GM08714 (cell line): ENCODE measurements around the gene GSN.

Experiments used
- H3K4me3 ChIP-seq: fragments of 200-500 bp; sonication (Bioruptor generic); 2 replicates; pipeline ENCODE4 v1.5.1; 2014; ENCODE audit warnings: mild to moderate bottlenecking, low read length, inconsistent platforms
- ZNF274 ChIP-seq: IDR thresholded peaks from 2 replicates; pipeline ENCODE4 v1.6.1; 2012; ENCODE audit warnings: mild to moderate bottlenecking, low read depth, low read length

GSN gene

DNA sequence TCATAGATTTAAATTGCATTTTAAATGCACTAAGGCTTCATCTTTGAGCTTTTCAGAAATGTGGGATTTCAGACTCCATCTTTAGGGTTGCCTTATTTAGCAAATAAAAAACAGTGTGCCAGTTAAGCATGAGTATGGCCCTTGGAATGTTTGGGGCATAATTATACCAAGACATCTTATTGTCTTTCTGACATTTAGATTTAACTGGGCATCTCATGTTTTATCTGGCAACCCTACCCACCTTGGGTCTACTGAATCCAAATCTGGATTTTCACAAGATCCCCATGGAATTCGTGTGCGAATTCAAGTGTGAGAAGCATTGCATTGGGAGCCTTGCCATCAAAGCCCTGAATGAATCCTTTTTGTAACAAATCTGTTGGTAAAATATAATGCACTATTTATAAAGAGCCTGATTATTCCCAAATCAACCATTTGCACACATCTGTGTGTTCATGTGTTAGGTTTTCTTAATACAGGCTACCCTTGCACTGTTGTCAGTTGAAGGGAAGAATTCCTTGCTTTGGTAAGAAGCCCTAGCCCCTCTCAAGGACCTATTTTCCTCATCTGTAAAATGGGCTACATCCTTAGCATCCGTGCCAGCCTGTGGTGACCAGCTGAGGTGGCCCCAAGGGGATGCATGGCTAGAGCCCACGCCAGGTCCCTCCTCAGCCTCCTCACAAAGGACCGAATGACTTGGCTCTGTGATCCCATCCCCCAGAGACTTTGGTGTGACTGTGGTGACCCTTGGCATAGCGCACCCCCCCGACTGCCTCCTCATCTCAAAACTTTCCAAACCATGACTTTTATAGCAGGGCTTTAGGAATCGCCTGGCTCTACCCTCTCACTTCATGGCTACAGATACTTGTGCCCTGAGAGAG lies 8.1 kb downstream of the GSN start:
- no peak overlapping the region for H3K4me3 ChIP-seq
- no peak for TF ChIP-seq ZNF274

DNA sequence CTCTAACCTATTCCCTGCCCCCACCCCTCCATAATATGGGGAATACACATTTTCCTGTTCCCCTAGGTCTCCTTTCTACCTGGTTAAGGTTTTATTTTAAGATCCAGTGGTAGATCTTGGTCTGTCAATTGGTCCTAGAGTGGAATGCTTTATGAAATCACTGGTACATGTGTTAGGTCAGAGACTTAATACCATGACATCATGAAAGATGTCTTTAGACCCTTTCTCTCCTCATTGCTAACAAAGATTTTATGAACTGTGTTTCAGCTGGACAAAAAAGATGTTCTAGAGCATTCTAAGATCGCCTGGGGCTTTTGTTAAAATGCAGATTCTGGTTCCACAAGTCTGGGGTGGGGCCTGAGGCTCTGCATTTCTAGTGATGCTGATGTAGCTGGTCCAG lies 9.1 kb downstream of the GSN start:
- H3K4me3 ChIP-seq, result no peak overlapping the region
- no peak for TF ChIP-seq ZNF274

DNA sequence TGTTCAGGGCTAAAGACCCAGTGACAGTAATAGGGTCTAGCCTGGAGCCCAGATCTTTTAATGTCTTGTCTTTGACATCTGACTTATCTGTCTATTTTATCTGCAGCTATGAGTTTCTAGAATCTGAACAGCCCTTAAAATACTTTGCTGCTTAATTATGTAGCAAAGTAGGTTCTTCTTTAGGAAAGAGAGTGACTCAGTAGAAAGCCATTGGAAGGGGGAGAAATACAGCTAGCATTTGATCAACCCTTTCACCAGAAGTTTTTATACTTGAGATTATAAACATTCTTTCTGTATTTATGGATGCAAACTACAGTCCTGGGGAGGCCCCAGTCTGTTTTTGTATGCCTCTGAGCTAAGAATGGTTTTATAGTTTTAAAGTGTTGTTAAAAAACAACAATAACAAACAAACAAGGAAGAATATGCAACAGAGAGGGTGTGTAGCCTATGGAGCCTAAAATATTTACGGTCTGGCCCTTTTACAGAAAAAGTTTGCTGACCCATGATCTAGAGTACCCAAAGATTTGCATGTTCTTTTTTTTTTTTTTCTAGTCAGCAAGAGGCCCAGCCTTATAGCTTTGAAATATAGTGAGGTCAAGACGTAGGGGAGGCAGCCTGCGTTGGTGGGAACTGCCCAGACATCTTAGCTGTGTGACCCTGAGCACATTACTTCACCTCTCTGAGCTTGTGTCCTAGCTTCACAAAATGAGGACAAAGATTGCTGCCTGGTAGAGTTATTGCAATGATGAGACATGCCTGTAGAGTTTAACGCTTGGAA lies 9.7 kb downstream of the GSN start:
- no peak for TF ChIP-seq ZNF274
- no peak overlapping the region for H3K4me3 ChIP-seq

DNA sequence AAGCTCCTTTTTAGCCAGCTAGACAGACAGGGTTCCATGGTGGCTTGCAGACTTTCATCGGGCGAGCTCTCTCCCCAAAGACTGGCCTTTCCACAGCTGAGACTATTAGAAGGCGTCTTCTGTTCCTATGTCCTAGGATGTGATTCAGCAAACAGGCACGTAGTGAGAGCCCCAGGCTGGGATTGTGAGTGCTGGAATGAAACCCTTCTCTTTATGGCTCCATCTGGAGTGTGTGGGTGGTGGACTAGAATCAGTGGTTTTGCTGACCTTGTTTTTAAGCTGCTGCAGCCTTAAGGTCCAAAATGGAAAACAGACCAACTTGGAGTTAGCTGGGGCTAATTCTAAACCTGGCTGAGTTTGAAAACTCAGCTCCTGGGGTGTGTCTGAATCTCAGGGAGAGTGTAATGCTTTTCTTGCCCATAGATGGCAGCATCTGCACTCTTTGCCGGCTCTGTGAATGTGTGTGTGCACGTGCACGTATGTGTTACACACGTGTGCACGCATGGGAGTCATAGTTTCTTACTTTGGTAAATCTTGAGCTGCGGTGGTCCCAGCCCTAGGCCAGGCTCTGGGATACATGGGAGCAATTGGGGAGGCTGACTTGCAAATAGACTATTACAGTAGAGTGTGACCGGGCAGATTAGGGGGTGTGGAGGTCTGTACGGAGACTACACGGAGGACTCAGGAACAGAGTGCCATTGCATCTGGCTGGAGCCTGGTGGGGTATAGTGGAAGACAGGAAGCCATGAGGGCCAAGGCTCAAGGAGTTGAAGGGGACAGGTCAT lies 10.7 kb downstream of the GSN start:
- no peak for TF ChIP-seq ZNF274

GRCh38 chr9:121279776-121280388 lies 11.9 kb downstream of the GSN start:
- H3K4me3 ChIP-seq, result no peak overlapping the region
- no peak for TF ChIP-seq ZNF274

More for the DNA sequence above, 10.7 kb downstream of the GSN start:
- H3K4me3 ChIP-seq, result no peak overlapping the region

GRCh38 chr9:121280715-121281613 lies 13.0 kb downstream of the GSN start:
- TF ChIP-seq ZNF274, result no peak
- no peak overlapping the region for H3K4me3 ChIP-seq

DNA sequence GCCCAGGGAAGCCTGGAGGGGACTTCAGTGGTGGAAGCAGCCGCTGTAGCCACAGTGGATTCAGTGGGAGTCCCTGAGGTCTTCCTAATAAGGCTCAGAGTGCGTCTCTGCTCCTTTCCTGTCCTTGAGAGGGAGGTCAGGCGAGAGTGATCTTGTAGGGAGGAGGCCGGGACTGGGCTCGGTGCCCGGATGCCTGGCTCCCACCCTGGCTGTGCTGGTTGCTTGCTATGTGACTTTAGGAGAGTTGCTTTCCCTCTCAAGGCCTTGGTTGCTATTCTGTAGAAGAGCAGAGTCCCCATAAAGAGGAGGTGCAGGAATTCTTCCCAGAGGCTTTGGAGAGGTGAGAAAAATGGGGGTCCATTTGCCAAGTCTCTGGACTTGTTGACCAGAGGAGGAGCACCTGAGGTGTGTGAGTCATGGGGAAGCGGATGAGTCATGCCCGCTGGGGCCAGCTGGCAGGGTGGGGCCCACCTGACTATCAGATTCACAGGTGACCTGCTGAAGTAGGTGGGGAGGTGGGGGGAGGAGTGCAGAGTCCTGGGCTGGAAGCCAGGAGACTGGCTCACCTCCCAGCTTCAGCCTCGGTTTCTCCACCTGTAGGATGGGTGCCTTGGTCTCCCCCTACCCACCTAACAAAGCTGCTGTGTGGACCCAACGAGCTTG lies 13.8 kb downstream of the GSN start:
- no peak overlapping the region for H3K4me3 ChIP-seq

DNA sequence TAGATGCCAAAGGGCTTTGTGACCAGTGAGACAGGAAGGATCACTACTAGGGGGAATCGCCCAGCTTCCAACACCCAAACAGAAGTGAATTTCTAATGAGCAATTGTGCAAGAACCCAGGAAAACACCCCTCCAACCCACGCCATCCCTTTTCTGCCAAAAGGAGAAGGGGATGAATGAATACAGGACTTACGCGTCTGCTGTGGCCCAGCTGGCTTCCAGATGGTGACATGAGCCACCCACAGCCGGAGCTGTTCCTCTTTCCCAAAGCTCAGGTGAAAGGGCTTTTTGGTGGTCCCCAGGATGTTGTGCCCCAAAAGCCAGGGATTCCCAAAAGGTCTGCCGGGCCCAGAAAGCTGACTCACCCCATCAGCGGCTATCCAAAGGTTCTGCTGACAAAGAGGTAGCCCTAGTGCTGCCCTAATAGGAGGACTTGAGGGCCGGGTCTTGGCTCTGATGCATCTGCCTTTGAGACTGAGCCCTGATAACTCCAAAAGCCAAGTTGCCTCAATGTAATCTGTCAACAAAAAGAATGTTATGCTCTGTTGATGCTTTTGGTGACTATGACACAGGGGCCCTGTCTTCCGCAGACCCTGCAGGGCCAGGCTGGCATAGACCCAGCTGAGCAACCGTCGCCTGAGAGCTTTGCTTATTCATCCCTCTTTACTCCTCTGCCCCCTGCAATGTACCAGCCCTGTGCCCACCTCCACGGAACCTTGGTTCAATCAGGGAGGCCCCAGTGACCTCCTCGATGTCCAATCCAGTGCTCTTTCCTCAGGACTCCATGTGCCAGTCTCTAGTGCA lies 14.5 kb downstream of the GSN start:
- no peak for TF ChIP-seq ZNF274
- H3K4me3 ChIP-seq, result no peak overlapping the region

More for the DNA sequence above, 13.8 kb downstream of the GSN start:
- no peak for TF ChIP-seq ZNF274

DNA sequence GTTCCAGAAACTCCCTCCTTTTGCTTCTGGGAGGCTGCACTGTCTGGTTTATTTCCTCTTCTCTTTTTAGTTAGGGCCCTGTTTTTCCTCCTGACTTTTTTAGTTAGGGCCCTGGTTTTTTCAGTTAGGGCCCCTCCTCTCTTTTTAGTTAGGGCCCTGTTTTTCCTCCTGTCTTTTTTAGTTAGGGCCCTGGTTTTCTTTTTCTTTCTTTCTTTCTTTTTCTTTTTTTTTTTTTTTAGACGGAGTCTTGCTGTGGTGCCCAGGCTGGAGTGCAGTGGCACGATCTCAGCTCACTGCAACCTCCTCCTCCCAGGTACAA lies 15.1 kb downstream of the GSN start:
- no peak overlapping the region for H3K4me3 ChIP-seq
- no peak for TF ChIP-seq ZNF274

- TF ChIP-seq ZNF274, result no peak
These were observed 16.1 kb downstream of the GSN start for GRCh38 chr9:121283856-121284732.

More at GRCh38 chr9:121283856-121284732, 16.1 kb downstream of the GSN start:
- no peak overlapping the region for H3K4me3 ChIP-seq
